Testis (tissue), 2 donors: ENCODE measurements around the gene SPDYE17.
"Not testable (repeated sequence)": the region's sequence is repeated elsewhere in the genome, so short reads cannot be mapped to it uniquely, and the experiment has no call there.

ENCODE experiments used
- CTCF ChIP-seq, 3 experiments: fragments of 450-650 bp in 2 of 3; fragments of 200-600 bp in 1 of 3; sonication (generic) in 1 of 3; IDR thresholded peaks; one replicate each; pipeline ENCODE4 v1.5.1; 2016 to 2019; ENCODE audit warnings: antibody characterized with exemption in 3 of 3, mild to moderate bottlenecking in 2 of 3, moderate library complexity in 1 of 3
- POLR2A ChIP-seq: fragments of 450-650 bp; IDR thresholded peaks from one replicate; pipeline ENCODE4 v1.6.1; 2017; ENCODE audit warnings: antibody characterized with exemption, mild to moderate bottlenecking, moderate library complexity

GRCh38 chr7:76981187-76981970 is 50.8 kb downstream of the SPDYE17 start:
- not testable (repeated sequence) for TF ChIP-seq CTCF (IDR thresholded peaks at IDR 0.05); POLR2A
